DMS53 (cell line): ENCODE results near the gene HPSE2.
"Not testable (repeated sequence)": the region's sequence is repeated elsewhere in the genome, so short reads cannot be mapped to it uniquely, and the experiment has no call there.

Source experiments
- DNase-seq: peaks from one replicate; lab custom pipeline; 2025; lab: John Stamatoyannopoulos, UW

HPSE2 gene

GRCh38 chr10:99005254-99005653 lies 230.4 kb downstream of the HPSE2 start:
- DNase-seq, result no peak

GRCh38 chr10:99004738-99005137 lies 230.9 kb downstream of the HPSE2 start:
- no peak for DNase-seq

- DNase-seq, result no peak
Observed at GRCh38 chr10:99002392-99002791, 233.3 kb downstream of the HPSE2 start.

- DNase-seq, result no peak
Observed at GRCh38 chr10:98997596-98997995, 238.1 kb downstream of the HPSE2 start.

- DNase-seq, result no peak
Observed at GRCh38 chr10:98994030-98994429, 241.6 kb downstream of the HPSE2 start.

GRCh38 chr10:98983751-98984150 lies 251.9 kb downstream of the HPSE2 start:
- DNase-seq, result not testable (repeated sequence)

- no peak for DNase-seq
Observed at GRCh38 chr10:98980353-98980752, 255.3 kb downstream of the HPSE2 start.

GRCh38 chr10:98971464-98971863 lies 264.2 kb downstream of the HPSE2 start:
- no peak for DNase-seq

- DNase-seq, result no peak
Observed at GRCh38 chr10:98967601-98968000, 268.1 kb downstream of the HPSE2 start.

GRCh38 chr10:98963608-98964007 lies 272.0 kb downstream of the HPSE2 start:
- no peak for DNase-seq

- no peak for DNase-seq
Observed at GRCh38 chr10:98959379-98959778, 276.3 kb downstream of the HPSE2 start.

GRCh38 chr10:98957801-98958200 lies 277.9 kb downstream of the HPSE2 start:
- no peak for DNase-seq

- DNase-seq, result no peak
Observed at GRCh38 chr10:98956576-98957260, 278.9 kb downstream of the HPSE2 start.

- DNase-seq, result no peak
Observed at GRCh38 chr10:98953251-98953650, 282.4 kb downstream of the HPSE2 start.

- no peak for DNase-seq
Observed at GRCh38 chr10:98951269-98952000, 284.2 kb downstream of the HPSE2 start.

GRCh38 chr10:98950106-98950505 lies 285.5 kb downstream of the HPSE2 start:
- peak; percentile 70 for DNase-seq

- no peak for DNase-seq
Observed at GRCh38 chr10:98949306-98949705, 286.3 kb downstream of the HPSE2 start.

- DNase-seq, result no peak
Observed at GRCh38 chr10:98943681-98944080, 292.0 kb downstream of the HPSE2 start.

- no peak for DNase-seq
Observed at GRCh38 chr10:98929709-98930108, 305.9 kb downstream of the HPSE2 start.

- no peak for DNase-seq
Observed at GRCh38 chr10:98925651-98926050, 310.0 kb downstream of the HPSE2 start.

GRCh38 chr10:98924526-98924925 lies 311.1 kb downstream of the HPSE2 start:
- no peak for DNase-seq

- no peak for DNase-seq
Observed at GRCh38 chr10:98921316-98921715, 314.3 kb downstream of the HPSE2 start.

- DNase-seq, result no peak
Observed at GRCh38 chr10:98920807-98921206, 314.8 kb downstream of the HPSE2 start.

- no peak for DNase-seq
Observed at GRCh38 chr10:98920360-98920759, 315.3 kb downstream of the HPSE2 start.
